NCI-H128 (cell line): ENCODE results near the gene CYP4F12.

Experiments used
- DNase-seq: peaks from one replicate; lab custom pipeline; 2025; ENCODE audit not compliant: unreplicated experiment; lab: John Stamatoyannopoulos, UW

Gene CYP4F12

DNA sequence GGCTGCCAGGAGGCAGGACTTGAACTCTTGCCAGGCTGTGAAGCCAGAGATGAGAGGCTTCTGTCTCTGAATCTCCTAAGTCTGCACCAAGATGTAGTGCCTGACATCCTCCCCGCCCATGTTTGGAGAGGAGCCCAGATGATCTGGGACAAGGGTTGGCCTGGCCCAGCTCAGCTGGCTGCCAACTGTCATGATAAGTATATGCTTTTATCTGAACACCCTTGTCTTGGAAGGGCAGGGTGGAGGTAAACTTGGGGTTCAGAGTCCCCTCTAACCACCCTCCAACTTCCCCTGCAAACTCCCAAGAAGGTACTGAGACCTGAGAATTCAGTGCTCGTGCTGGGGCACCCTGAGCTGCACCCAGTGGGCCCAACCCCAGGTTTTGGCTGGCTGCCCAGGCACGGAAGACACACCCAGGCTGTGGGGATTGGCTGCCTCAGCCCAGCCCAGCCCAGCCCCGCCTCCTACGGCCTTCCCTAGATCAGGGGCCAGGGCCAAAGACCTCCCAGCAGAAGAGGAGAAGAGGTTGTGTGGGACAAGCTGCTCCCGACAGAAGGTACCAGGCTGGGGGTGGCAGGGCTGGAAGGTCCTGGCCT lies at the start of gene CYP4F12:
TSS of gene CYP4F12 (plus strand) at position 508 of the 596 bp plus-strand sequence. CDS start 443 bp downstream, outside the sequence.
- no peak for DNase-seq

GRCh38 chr19:15623711-15624318 lies 49.1 kb upstream of the CYP4F12 start:
- DNase-seq: no peak

DNA sequence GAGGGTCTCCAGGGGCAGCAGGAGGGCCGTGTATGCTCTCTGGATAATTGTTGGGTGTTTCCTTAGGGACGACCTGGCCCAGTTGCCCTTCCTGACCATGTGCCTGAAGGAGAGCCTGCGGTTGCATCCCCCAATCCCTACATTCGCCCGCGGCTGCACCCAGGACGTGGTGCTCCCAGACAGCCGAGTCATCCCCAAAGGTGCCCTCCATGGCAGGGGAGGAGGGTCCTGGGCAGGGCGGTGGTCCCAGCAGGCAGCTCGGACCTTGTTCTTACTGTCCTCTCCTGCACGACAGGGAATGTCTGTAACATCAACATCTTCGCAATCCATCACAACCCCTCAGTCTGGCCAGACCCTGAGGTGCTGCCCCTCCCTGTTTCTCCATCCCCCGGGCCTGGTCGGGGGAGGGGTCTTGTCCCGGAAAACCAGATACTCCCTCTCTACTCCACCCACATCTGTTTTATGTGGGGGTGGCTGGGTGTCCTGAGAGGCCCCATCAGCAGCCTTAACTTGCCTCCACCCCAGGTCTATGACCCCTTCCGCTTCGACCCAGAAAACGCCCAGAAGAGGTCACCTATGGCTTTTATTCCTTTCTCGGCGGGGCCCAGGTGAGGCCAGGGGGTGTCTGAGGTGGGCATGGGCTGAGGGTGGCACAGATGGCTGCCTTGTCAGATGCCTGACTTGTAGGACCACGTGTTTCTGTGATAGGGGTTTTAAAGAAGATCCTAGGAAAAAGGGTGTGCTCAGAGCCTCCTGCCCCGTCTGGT lies 44.5 kb upstream of the CYP4F12 start:
- DNase-seq: no peak

DNA sequence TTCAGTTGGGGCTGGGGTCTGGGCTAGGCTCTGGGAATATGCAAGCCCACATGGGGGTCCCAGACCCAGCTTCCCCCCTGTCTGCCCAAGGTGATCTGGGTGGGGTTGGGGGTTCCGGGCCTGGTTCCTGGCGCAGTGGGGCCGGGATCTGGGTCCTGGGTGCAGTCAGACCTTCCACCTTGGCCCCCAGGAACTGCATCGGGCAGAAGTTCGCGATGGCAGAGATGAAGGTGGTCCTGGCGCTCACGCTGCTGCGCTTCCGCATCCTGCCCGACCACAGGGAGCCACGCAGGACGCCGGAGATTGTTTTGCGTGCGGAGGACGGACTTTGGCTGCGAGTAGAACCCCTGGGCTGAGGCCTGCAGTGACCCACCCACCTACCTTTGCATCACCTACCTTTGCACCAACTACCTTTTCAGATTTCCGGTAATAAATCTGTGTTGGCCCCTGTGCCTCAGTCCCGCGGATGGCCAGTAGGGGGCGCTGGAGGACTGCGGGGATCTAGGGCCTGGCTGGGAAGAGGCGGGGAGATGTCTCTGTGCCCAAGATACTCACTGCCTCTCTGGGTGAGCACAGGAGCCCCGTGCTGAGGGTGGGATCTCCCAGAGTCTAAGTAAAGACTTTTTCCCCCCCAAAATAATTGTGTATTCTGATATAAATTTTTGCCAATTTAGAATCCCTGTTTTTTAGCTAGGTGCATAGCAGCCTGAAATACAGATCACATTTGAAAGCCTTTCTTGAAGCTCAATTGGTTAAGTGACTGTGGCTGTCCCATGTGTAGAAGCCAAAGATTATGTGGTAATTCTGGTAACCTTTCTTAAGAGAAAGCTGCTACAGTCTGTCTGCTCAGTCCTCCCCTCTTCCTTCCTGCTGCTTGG lies 43.6 kb upstream of the CYP4F12 start:
- peak; percentile 29 for DNase-seq

DNA sequence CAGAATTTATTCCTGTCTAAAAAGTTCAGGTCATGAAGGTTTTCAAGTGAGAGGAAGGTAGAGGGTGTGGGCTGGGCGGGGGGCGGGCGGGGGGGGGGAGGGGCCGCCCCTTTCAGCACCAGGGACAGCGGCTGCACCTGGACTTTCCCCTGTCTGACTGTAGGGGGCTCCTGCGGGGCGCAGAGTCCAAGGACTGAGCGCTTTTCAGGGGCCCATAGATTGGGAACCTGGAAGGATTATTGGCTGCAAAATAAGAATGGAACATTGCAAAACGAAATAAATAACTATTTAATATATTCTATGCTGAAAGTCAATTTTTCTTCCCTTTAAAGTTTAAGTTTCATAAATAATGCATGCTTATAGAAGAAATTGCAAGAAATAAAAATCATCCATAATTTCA lies 41.1 kb upstream of the CYP4F12 start:
- no peak for DNase-seq

- no peak for DNase-seq
These were observed 39.6 kb upstream of the CYP4F12 start for GRCh38 chr19:15633082-15633835.

DNA sequence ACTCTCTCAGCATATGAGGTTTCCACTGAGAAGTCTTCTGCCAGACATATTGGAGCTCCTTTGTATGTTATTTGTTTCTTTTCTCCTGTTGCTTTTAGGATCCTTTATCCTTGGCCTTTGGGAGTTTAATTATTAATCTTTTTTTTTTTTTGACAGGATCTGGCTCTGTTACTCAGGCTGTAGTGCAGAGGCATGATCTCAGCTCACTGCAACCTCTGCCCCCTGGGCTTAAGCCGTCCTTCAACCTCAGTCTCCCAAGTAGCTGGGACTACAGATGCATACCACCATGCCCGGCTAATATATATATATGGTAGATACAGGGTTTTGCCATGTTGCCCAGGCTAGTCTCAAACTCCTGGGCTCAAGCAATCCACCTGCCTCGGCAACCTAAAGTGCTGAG lies 38.8 kb upstream of the CYP4F12 start:
- no peak for DNase-seq

DNA sequence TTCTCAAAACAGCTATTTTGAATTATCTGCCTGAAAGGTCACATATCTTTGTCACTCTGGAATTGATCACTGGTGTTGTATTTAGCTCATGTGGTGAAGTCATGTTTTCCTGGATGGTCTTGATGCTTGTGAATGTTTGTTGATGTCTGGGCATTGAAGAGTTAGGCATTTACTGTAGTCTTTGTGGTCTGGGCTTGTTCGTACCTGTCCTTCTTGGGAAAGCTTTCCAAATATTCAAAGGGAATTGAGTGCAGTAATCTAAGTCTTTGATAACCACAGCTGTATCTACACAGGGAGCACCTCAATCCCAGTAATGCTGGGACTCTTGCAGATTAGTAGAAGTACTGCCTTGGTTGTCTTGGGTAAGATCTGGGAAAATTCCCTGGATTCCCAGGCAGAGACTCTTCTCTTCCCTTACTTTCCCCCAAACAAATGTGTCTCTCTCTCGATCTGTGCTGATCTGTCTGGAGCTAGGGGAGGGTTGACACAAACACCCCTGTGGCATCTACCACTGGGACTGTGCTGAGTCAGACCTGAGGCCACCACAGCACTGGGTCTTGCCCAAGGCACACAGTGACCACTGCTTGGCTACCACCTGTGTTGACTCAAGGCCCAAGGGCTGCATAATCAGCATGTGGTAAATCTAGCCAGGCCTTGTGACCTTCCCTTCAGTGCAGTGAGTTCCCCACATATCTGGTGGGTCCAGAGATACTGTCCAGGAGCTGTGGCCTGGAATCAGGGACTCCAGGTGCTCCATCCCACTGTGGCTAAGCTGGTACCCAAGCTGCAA lies 37.7 kb upstream of the CYP4F12 start:
- DNase-seq: no peak

- no peak for DNase-seq
These were observed 36.9 kb upstream of the CYP4F12 start for GRCh38 chr19:15636026-15636425.

DNA sequence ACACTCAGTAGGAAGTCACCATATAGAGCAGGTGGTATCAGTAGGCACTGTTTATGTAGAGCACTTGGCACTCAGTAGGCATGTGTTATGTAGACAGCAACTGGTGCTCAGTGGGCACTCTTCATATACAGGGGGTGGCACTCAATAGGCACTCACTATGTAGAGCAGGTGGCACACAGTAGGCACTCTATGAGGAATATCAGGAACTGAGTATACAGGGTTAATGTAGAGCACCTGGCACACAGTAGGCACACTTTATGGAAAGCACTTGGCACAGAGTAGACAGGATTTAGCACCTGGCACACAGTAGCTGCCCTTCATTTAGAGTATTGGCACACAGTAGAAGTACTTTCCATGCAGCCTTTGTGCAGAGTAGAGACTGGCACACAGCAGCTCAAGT lies 33.3 kb upstream of the CYP4F12 start:
- no peak for DNase-seq

DNA sequence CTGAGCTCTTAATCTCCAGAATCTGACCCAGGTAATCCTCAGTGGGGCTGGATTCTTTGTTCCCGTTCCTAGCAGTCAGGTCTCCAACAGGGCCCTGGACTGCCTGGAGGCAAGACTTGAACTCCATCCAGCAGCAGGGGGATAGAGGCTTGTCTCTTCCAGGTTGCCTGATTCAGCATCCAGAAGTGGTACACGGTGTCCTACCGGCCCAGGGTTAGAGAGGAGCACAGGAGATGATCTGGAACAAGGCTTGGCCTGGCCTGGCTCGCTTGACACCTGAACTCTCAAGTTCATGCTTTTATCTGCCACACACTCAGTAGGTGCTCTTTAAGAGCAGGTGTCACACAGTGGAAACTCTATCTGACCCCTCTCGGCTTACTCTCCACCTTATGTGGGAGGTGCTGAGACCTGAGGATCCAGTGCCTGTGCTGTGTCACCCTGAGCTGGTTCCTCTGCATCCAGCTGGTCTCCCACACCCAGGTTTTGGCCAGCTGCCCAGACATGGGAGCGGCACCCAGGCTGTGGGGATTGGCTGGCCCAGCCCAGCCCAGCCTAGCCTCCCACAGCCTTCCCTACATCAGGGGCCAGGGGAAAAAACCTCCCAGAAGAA lies 32.5 kb upstream of the CYP4F12 start, which contains the start of gene CYP4F3:
TSS of gene CYP4F3 (plus strand) at position 604 of the 610 bp plus-strand sequence. CDS start 519 bp downstream, outside the sequence.
- no peak for DNase-seq

- DNase-seq: no peak
These were observed 31.8 kb upstream of the CYP4F12 start for GRCh38 chr19:15640904-15641597.

GRCh38 chr19:15641901-15642491 lies 30.9 kb upstream of the CYP4F12 start:
- no peak for DNase-seq

DNA sequence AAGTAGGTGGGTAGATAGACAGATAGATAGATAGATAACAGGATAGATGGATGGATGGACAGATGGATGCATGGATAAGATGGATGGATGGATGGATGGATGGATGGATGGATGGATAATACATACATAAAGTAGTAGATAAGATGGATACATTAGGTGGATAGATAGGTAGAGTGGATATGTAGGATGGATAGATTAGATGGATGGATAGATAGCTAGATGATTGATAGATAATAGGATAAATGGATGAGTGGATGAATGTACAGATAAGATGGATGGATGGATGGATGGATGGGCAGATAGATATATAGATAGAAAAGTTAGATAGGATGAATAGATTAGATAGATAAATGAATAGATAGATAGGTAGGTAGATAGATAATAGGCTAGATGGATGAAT lies 30.1 kb upstream of the CYP4F12 start:
- DNase-seq: no peak

DNA sequence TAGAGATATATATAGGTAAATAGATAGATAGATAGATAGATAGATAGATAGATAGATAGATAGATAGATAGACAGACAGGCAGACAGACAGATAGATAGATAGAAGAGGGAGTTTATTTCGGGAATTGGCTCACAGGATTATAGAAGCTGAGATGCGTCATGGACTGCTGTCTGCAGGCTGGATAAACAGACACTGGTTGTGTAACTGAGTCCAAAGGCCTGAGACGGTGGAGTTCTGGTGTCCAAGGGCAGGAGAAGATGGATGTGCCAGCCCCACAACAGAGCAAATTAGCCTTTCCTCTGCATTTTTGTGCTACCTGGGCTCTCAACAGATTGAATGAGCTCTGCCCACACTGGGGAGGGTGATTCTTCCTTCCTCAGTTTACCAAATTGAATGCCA lies 29.5 kb upstream of the CYP4F12 start:
- DNase-seq: no peak

- DNase-seq: no peak
These were observed 28.7 kb upstream of the CYP4F12 start for GRCh38 chr19:15644066-15644741.

DNA sequence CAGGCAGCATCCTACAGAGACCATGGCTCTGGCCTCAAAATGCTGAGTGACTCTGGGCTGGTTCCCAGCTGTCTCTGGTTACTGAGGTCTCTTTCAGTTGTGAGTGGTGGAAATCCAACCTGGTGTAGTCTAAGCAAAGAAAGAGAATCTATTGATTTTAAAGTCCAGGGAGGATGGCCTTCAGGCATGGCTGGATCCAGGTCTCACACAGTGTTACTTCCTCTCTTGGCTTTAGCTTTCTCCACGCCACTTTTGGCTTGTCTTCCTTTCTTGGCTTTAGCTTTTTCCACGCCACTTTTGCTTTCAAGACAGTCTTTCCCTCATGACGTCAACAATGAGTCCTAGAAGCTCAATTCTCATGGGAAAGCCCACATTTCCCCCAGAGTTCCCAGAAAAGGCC lies 28.1 kb upstream of the CYP4F12 start:
- no peak for DNase-seq

- no peak for DNase-seq
These were observed 23.4 kb upstream of the CYP4F12 start for GRCh38 chr19:15649526-15649925.
